Heart left ventricle (tissue), 16 donors: ENCODE results near the gene ROBO3. TPM values are rescaled to one million over a fixed set of nuclear protein-coding genes. Genes with fewer than 3 reads are reported as not detected.
A peak's percentile ranks its signal among the peaks of the same experiment; 100 is the strongest.

Experiments
- ATAC-seq, 4 donors: fragments of 200-7000 bp; cut with Tn5 transposase; one replicate each; pipeline ENCODE4 v1.9.1; 2020 to 2022; ENCODE audit warnings: moderate library complexity in 4 of 4, mild to moderate bottlenecking in 3 of 4, moderate number of reproducible peaks in 1 of 4
- DNase-seq, 5 donors: peaks; one replicate each; pipeline ENCODE4 v3.0.0-alpha.2; 2020
- H3K27ac ChIP-seq, 12 donors: fragments of 200-600 bp; sonication (generic) in 4 of 12; one replicate each; pipeline versions ENCODE4 v1.5.0 to v1.8.0; 2016 to 2022; ENCODE audit warnings: mild to moderate bottlenecking in 2 of 12
- H3K27me3 ChIP-seq, 9 donors: fragments of 200-600 bp; sonication (generic) in 2 of 9; one replicate each; pipeline versions ENCODE4 v1.5.1 to v1.8.0; 2016 to 2022; ENCODE audit warnings: mild to moderate bottlenecking in 3 of 9
- H3K36me3 ChIP-seq, 9 donors: fragments of 200-600 bp; sonication (generic) in 2 of 9; one replicate each; pipeline versions ENCODE4 v1.5.0 to v1.8.0; 2018 to 2022; ENCODE audit warnings: mild to moderate bottlenecking in 2 of 9
- H3K4me1 ChIP-seq, 12 donors: fragments of 200-600 bp; sonication (generic) in 4 of 12; one replicate each; pipeline versions ENCODE4 v1.5.0 to v1.8.0; 2016 to 2022; ENCODE audit warnings: mild to moderate bottlenecking in 3 of 12
- H3K4me3 ChIP-seq, 12 donors: fragments of 200-600 bp; sonication (generic) in 4 of 12; one replicate each; pipeline versions ENCODE4 v1.5.0 to v1.8.0; 2017 to 2022; ENCODE audit warnings: mild to moderate bottlenecking in 9 of 12, moderate library complexity in 4 of 12
- H3K9me3 ChIP-seq, 12 donors: fragments of 200-600 bp; sonication (generic) in 4 of 12; one replicate each; pipeline versions ENCODE4 v1.5.0 to v1.8.0; 2016 to 2022; ENCODE audit warnings: mild to moderate bottlenecking in 1 of 12
- POLR2A ChIP-seq, 2 donors: fragments of 450-650 bp; IDR thresholded peaks; one replicate each; pipeline ENCODE4 v1.6.1; 2017; ENCODE audit warnings: antibody characterized with exemption in 2 of 2, mild to moderate bottlenecking in 2 of 2, moderate library complexity in 2 of 2
- WGBS, 4 donors: extraction: QIAGEN DNeasy Blood & Tissue Kit in 2 of 4; methylation state at CpG; one replicate each; pipeline versions ENCODE4 v1.1.5 to v1.1.7; 2013 to 2018; 5-methylcytosine and 5-hydroxymethylcytosine counted together
- intact Hi-C, 10 donors: fragments of 100-400 bp; cut with DNase I; formaldehyde crosslinking; loops; one replicate each; pipeline versions ENCODE4 v1.11.1 to v1.14.2; 2022
- polyA plus RNA-seq, 2 donors: library from polyadenylated mRNA; stranded (reverse); fragments of 200-250 nt; gene quantifications; one replicate each; pipeline ENCODE4 v1.2.3, GENCODE V29; 2013
- total RNA-seq, 9 donors: library from RNA; depleted of rRNA in 2 of 9; stranded (reverse); fragments of >200 nt in 2 of 9; fragmentation: NEBNext Ultra II Directional in 3 of 9; extraction: Animal tissue kit (Norgen Biotek cat#: 25700) in 3 of 9; gene quantifications; one replicate each; pipeline versions ENCODE4 v1.1.0 to v1.2.4, GENCODE V29; 2016 to 2023
- TF ChIP-seq, protein P1 (sequence below), 12 donors: fragments of 200-600 bp; sonication (generic) in 4 of 12; IDR thresholded peaks; one replicate each; pipeline versions ENCODE4 v1.5.0 to v1.8.0; 2018 to 2022; ENCODE audit warnings: antibody characterized with exemption in 12 of 12, mild to moderate bottlenecking in 5 of 12
- donor health status: ischemic (EF 13 %, LVEDD 7.1; RV severe dilation, severe dysfunction).
- donor health status: healthy with polysubstance abuse.
- donor health status: DM: no; HTN: yes; CAD: no.
- donor health status: DM: no; HTN: no; CAD: no.
- donor health status: ischemic (EF 25% LVEDD 6.9; RV normal size, moderate dysfunction).
- donor health status: ischemic (EF 25% LVEDD 5.7; RV mildly dilated, moderate dysfunction).
- donor health status: healthy.
- donor health status: DM: yes; HTN: yes; CAD: no.
- donor health status: ischemic (EF 35%, LVEDD 5.7; RV mildly dilated, moderate dysfunction).
- donor health status: nonischemic (EF 11% LVEDD 7.7; RV severe dilation, severe dysfunction).
- donor health status: DM: yes; HTN: yes; CAD: no.
- donor health status: PGD.
- donor health status: ischemic (EF 29% LVEDD 5.4; RV normal size, mild dysfunction).
- donor health status: nonischemic (EF 23%, LVEDD 6.1; RV moderate dilation, normal function).

The ROBO3 gene
- total and polyA plus RNA-seq, 11 donors: 2.5 to 18.6 (median 3.2) TPM

GRCh38 chr11:124879493-124880289 lies 14.5 kb downstream of the ROBO3 start:
- Histone ChIP-seq H3K27me3 (peaks cover 0 to 20% (median 0%) of the 10 kb centered on the region in 9 donors), H3K9me3 (no peaks in the 10 kb centered on the region), H3K4me1 (peaks cover 0 to 55% (median 32%) of the 10 kb centered on the region in 12 donors), H3K36me3 (peaks cover 0 to 3% (median 0%) of the 10 kb centered on the region in 9 donors), H3K4me3 (no peak overlapping the region), H3K27ac (peak overlapping the region in 2 of 12 donors; percentile 29 to 34)
- 74 to 86% (median 77%) methylated on average over 13 to 16 of the region's 16 CpGs for WGBS, 4 donors
- ATAC-seq (no peak), DNase-seq (peak in 2 of 5 donors; percentile 12 to 24)
- intact Hi-C loops: loop anchor here in 6 of 10 donors (2.0 to 10.0 kb wide), 5 partner anchors 17 to 122 kb away; partner anchors contain the start of genes CCDC15 (in 5 of the 6) and ROBO4 (in 1 of the 6)
- TF ChIP-seq POLR2A (IDR thresholded peaks at IDR 0.05): no peak
- TF ChIP-seq, protein P1, sequence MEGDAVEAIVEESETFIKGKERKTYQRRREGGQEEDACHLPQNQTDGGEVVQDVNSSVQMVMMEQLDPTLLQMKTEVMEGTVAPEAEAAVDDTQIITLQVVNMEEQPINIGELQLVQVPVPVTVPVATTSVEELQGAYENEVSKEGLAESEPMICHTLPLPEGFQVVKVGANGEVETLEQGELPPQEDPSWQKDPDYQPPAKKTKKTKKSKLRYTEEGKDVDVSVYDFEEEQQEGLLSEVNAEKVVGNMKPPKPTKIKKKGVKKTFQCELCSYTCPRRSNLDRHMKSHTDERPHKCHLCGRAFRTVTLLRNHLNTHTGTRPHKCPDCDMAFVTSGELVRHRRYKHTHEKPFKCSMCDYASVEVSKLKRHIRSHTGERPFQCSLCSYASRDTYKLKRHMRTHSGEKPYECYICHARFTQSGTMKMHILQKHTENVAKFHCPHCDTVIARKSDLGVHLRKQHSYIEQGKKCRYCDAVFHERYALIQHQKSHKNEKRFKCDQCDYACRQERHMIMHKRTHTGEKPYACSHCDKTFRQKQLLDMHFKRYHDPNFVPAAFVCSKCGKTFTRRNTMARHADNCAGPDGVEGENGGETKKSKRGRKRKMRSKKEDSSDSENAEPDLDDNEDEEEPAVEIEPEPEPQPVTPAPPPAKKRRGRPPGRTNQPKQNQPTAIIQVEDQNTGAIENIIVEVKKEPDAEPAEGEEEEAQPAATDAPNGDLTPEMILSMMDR (IDR thresholded peaks at IDR 0.05): no peak

- H3K9me3 ChIP-seq: no peaks in the 10 kb centered on the region
- H3K4me3 ChIP-seq: no peak overlapping the region
- H3K27me3 ChIP-seq: peaks cover 0 to 19% (median 0%) of the 10 kb centered on the region in 9 donors
- peaks cover 0 to 9% (median 0%) of the 10 kb centered on the region in 9 donors for H3K36me3 ChIP-seq
- peaks cover 0 to 55% (median 34%) of the 10 kb centered on the region in 12 donors for H3K4me1 ChIP-seq
- intact Hi-C loops: loop anchor here in 1 of 10 donors (2.0 kb wide), 1 partner anchor 17 kb away; the partner anchor contains the start of gene ROBO4
- H3K27ac ChIP-seq: peak overlapping the region in 2 of 12 donors; percentile 29 to 34
- DNase-seq (peak in 2 of 5 donors; percentile 18 to 20), ATAC-seq (no peak)
- no peak for TF ChIP-seq POLR2A (IDR thresholded peaks at IDR 0.05)
- TF ChIP-seq, protein P1 (IDR thresholded peaks at IDR 0.05): no peak
- WGBS, 4 donors: 33 to 65% (median 59%) methylated on average over 10 of the region's 10 CpGs
These were observed 15.0 kb downstream of the ROBO3 start for GRCh38 chr11:124880290-124880611.

DNA sequence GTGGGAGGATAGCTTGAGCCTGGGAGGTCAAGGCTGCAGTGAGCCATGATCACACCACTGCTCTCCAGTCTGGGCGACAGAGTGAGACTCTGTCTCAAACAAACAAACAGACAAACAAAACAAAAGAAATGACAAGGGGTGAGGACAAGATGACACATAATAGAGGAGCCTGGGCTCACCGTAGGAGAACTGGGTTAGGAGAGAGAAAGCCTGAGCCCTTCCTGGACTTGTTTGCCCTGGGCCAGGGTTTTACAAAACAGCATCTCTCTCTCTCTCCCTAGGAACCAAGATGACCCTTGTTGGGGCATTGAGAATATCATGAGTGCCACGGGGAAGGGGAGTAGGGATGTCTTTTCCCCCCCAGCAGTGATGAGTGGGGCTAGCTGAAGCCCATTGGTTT lies 15.7 kb downstream of the ROBO3 start:
- 64 to 80% (median 70%) methylated on average over 3 of the region's 3 CpGs for WGBS, 4 donors
- intact Hi-C loops: loop anchor here in 1 of 10 donors (2.0 kb wide), 1 partner anchor 16 kb away; the partner anchor contains the start of gene ROBO4
- peak in 1 of 5 donors; percentile 3 for DNase-seq

More for the DNA sequence above, 15.7 kb downstream of the ROBO3 start:
- Histone ChIP-seq H3K9me3 (no peaks in the 10 kb centered on the region), H3K4me3 (no peak overlapping the region), H3K4me1 (peaks cover 0 to 51% (median 30%) of the 10 kb centered on the region in 12 donors), H3K27ac (no peak overlapping the region), H3K36me3 (peaks cover 0 to 9% (median 0%) of the 10 kb centered on the region in 9 donors), H3K27me3 (peaks cover 0 to 19% (median 0%) of the 10 kb centered on the region in 9 donors)
- TF ChIP-seq, protein P1 (IDR thresholded peaks at IDR 0.05): no peak
- no peak for ATAC-seq
